H9 (cell line): ENCODE results near the gene PBX1. TPM values are rescaled to one million over a fixed set of nuclear protein-coding genes. Genes with fewer than 3 reads are reported as not detected.

ENCODE experiments used
- DNase-seq: peaks from one replicate; pipeline ENCODE4 v3.0.0-alpha.2; 2017
- H2AFZ ChIP-seq: one replicate; pipeline ENCODE4 v1.6.1; 2013; ENCODE audit warnings: mild to moderate bottlenecking, low read length, control low read depth, moderate library complexity
- H2AK5ac ChIP-seq: 2 replicates; pipeline ENCODE4 v1.6.1; 2013; ENCODE audit warnings: low read length, control low read depth, mixed read lengths; ENCODE audit not compliant: insufficient read length
- H2BK120ac ChIP-seq: one replicate; pipeline ENCODE4 v1.6.1; 2013; ENCODE audit warnings: low read depth, mild to moderate bottlenecking, low read length, control low read depth, inconsistent platforms; ENCODE audit not compliant: poor library complexity, severe bottlenecking
- H2BK12ac ChIP-seq: 2 replicates; pipeline ENCODE4 v1.6.1; 2013; ENCODE audit warnings: low read length, control low read depth, mixed read lengths, low read depth; ENCODE audit not compliant: insufficient read length
- H2BK15ac ChIP-seq: 2 replicates; pipeline ENCODE4 v1.6.1; 2013; ENCODE audit warnings: low read depth, low read length, control low read depth
- H2BK20ac ChIP-seq: one replicate; pipeline ENCODE4 v1.6.1; 2013; ENCODE audit warnings: low read depth, mild to moderate bottlenecking, low read length, control low read depth, inconsistent platforms; ENCODE audit not compliant: poor library complexity, severe bottlenecking
- H2BK5ac ChIP-seq: 2 replicates; pipeline ENCODE4 v1.6.1; 2013; ENCODE audit warnings: low read length, control low read depth, mixed read lengths; ENCODE audit not compliant: insufficient read length
- H3K14ac ChIP-seq: 2 replicates; pipeline ENCODE4 v1.6.1; 2013; ENCODE audit warnings: low read length, control low read depth; ENCODE audit not compliant: insufficient read depth
- H3K18ac ChIP-seq: 2 replicates; pipeline ENCODE4 v1.6.1; 2013; ENCODE audit warnings: low read depth, mild to moderate bottlenecking, mixed read lengths, low read length, control low read depth; ENCODE audit not compliant: insufficient read length
- H3K23ac ChIP-seq: 2 replicates; pipeline ENCODE4 v1.6.1; 2013; ENCODE audit warnings: low read length, control low read depth, mixed read lengths, low read depth; ENCODE audit not compliant: insufficient read length
- H3K23me2 ChIP-seq: 2 replicates; pipeline ENCODE4 v1.6.1; 2013; ENCODE audit warnings: low read depth, mild to moderate bottlenecking, mixed read lengths, low read length, control low read depth; ENCODE audit not compliant: insufficient read length, poor library complexity, severe bottlenecking
- H3K27ac ChIP-seq: 2 replicates; pipeline ENCODE4 v1.5.1; 2013; ENCODE audit warnings: low read length, control low read depth, mixed read lengths, low read depth; ENCODE audit not compliant: insufficient read length
- H3K27me3 ChIP-seq: 2 replicates; pipeline ENCODE4 v1.6.1; 2013; ENCODE audit warnings: low read length, control low read depth, inconsistent platforms; ENCODE audit not compliant: insufficient read depth
- H3K4ac ChIP-seq: 2 replicates; pipeline ENCODE4 v1.6.1; 2013; ENCODE audit warnings: low read depth, mild to moderate bottlenecking, control low read depth, inconsistent platforms, low read length, moderate library complexity
- H3K4me1 ChIP-seq: 2 replicates; pipeline ENCODE4 v1.6.1; 2013; ENCODE audit warnings: low read length, control low read depth, inconsistent platforms; ENCODE audit not compliant: insufficient read depth
- H3K4me2 ChIP-seq: 2 replicates; pipeline ENCODE4 v1.6.1; 2013; ENCODE audit warnings: low read length, control low read depth, mixed read lengths; ENCODE audit not compliant: insufficient read length, insufficient read depth
- H3K56ac ChIP-seq: 2 replicates; pipeline ENCODE4 v1.6.1; 2013; ENCODE audit warnings: low read depth, mild to moderate bottlenecking, mixed read lengths, low read length, control low read depth; ENCODE audit not compliant: insufficient read length
- H3K79me1 ChIP-seq: 2 replicates; pipeline ENCODE4 v1.6.1; 2013; ENCODE audit warnings: low read depth, mild to moderate bottlenecking, moderate library complexity, low read length, control low read depth, inconsistent platforms; ENCODE audit not compliant: insufficient read depth, poor library complexity, severe bottlenecking
- H3K79me2 ChIP-seq: 2 replicates; pipeline ENCODE4 v1.6.1; 2013; ENCODE audit warnings: low read length, control low read depth, inconsistent platforms; ENCODE audit not compliant: insufficient read depth
- H3K9ac ChIP-seq: 2 replicates; pipeline ENCODE4 v1.6.1; 2013; ENCODE audit warnings: low read length, control low read depth, mixed read lengths; ENCODE audit not compliant: insufficient read length; ENCODE audit errors: extremely low read depth
- H3K9me3 ChIP-seq: one replicate; pipeline ENCODE4 v1.6.1; 2013; ENCODE audit warnings: low read depth, low read length, inconsistent platforms; ENCODE audit not compliant: control insufficient read depth
- H3T11ph ChIP-seq: one replicate; pipeline ENCODE4 v1.6.1; 2013; ENCODE audit warnings: mild to moderate bottlenecking, low read length, control low read depth, inconsistent platforms
- H4K20me1 ChIP-seq: one replicate; pipeline ENCODE4 v1.6.1; 2013; ENCODE audit not compliant: control insufficient read depth, insufficient read length, insufficient read depth
- H4K5ac ChIP-seq: 2 replicates; pipeline ENCODE4 v1.6.1; 2013; ENCODE audit warnings: low read depth, mild to moderate bottlenecking, mixed read lengths, low read length, control low read depth; ENCODE audit not compliant: insufficient read length
- H4K8ac ChIP-seq: replicated peaks from 2 replicates; pipeline ENCODE4 v1.6.1; 2013; ENCODE audit warnings: low read length, control low read depth, mixed read lengths, low read depth; ENCODE audit not compliant: insufficient read length
- H4K91ac ChIP-seq: 2 replicates; pipeline ENCODE4 v1.6.1; 2013; ENCODE audit warnings: low read depth, mild to moderate bottlenecking, moderate library complexity, mixed read lengths, low read length, control low read depth; ENCODE audit not compliant: insufficient read length
- H3K27ac Mint-ChIP-seq, 3 experiments: 2 replicates in 2 of 3; 3 replicates in 1 of 3; pipeline ENCODE4 v1.8.0; 2020 to 2021; ENCODE audit warnings: mixed read lengths in 3 of 3, mild to moderate bottlenecking in 1 of 3, moderate library complexity in 1 of 3
- H3K27me3 Mint-ChIP-seq: 2 replicates; pipeline ENCODE4 v1.8.0; 2021; ENCODE audit warnings: low read depth, mild to moderate bottlenecking, moderate library complexity, mixed read lengths
- H3K36me3 Mint-ChIP-seq, 3 experiments: 2 replicates in 2 of 3; 3 replicates in 1 of 3; pipeline ENCODE4 v1.8.0; 2020 to 2021; ENCODE audit warnings: low read depth in 3 of 3, mixed read lengths in 3 of 3; ENCODE audit not compliant: insufficient read depth in 1 of 3
- H3K4me1 Mint-ChIP-seq, 2 experiments: 2 replicates each; pipeline ENCODE4 v1.8.0; 2020; ENCODE audit warnings: mixed read lengths in 2 of 2
- H3K4me3 Mint-ChIP-seq, 2 experiments: 2 replicates in 1 of 2; 3 replicates in 1 of 2; pipeline ENCODE4 v1.8.0; 2020 to 2021; ENCODE audit warnings: mild to moderate bottlenecking in 2 of 2, mixed read lengths in 2 of 2, moderate library complexity in 1 of 2
- H3K9me3 Mint-ChIP-seq, 2 experiments: 2 replicates in 1 of 2; 3 replicates in 1 of 2; pipeline ENCODE4 v1.8.0; 2020; ENCODE audit warnings: mild to moderate bottlenecking in 2 of 2, mixed read lengths in 2 of 2, moderate library complexity in 1 of 2
- CTCF ChIP-seq: fragments of 200-600 bp; sonication (generic); conservative IDR thresholded peaks from 3 replicates; pipeline ENCODE4 v1.8.0; 2021; ENCODE audit warnings: antibody characterized with exemption, mild to moderate bottlenecking
- WGBS: extraction: QIAGEN DNeasy Blood & Tissue Kit; methylation state at CpG from one replicate; pipeline ENCODE4 v1.1.7; 2013; ENCODE audit warnings: missing lambda C conversion rate, low lambda C conversion rate, mixed read lengths; ENCODE audit not compliant: insufficient read length; ENCODE audit errors: extremely low coverage; 5-methylcytosine and 5-hydroxymethylcytosine counted together
- total RNA-seq: library from RNA; stranded (reverse); gene quantifications from 2 replicates; pipeline ENCODE4 v1.2.1, GENCODE V29; 2021

The PBX1 gene
- total RNA-seq, 1 experiment from 2014 or later, result 142 TPM

GRCh38 chr1:164759979-164760469 lies 201.0 kb downstream of the PBX1 start:
- Histone ChIP-seq H3K23me2 (no peaks in the 10 kb centered on the region), H3K14ac (no peak overlapping the region), H2BK5ac (no peak overlapping the region), H3K27me3 (no peaks in the 10 kb centered on the region), H2AK5ac (no peak overlapping the region), H2BK120ac (no peak overlapping the region), H3K56ac (no peak overlapping the region), H4K5ac (no peak overlapping the region), H3K4me2 (no peak overlapping the region), H2BK20ac (no peak overlapping the region), H4K91ac (no peak overlapping the region), H2AFZ (no peak overlapping the region), H3K4me1 (peaks cover 7% of the 10 kb centered on the region; the same call in 1 of the 2 replicates), H3K79me2 (no peaks in the 10 kb centered on the region), H3K9ac (no peak overlapping the region), H3K79me1 (peaks cover 3% of the 10 kb centered on the region), H3K4ac (no peak overlapping the region), H2BK15ac (no peak overlapping the region), H3K9me3 (no peaks in the 10 kb centered on the region), H4K8ac (no peak overlapping the region), H2BK12ac (no peak overlapping the region), H3K23ac (no peak overlapping the region), H3K18ac (no peak overlapping the region), H4K20me1 (peaks cover 2% of the 10 kb centered on the region), H3T11ph (no peak overlapping the region), H3K27ac (no peak overlapping the region)
- Mint-ChIP-seq H3K27ac (peak overlapping the region in 1 of 3 experiments; percentile 44; a peak in 1 of 7 replicates), H3K4me1 (peaks cover 29 to 43% of the 10 kb centered on the region in 2 experiments), H3K4me3 (no peak overlapping the region), H3K36me3 (peaks cover 0 to 10% (median 6%) of the 10 kb centered on the region in 3 experiments; a peak in 5 of 7 replicates), H3K27me3 (no peaks in the 10 kb centered on the region), H3K9me3 (no peaks in the 10 kb centered on the region)
- WGBS, result no CpG with 5 or more reads among the region's 7 CpGs
- DNase-seq, result no peak
- no peak for TF ChIP-seq CTCF
